K562 (cell line): Measurements from ENCODE around the gene SKAP1. TPM values are rescaled to one million over a fixed set of nuclear protein-coding genes. Genes with fewer than 3 reads are reported as not detected.

Experiments used
- ATF1 ChIP-seq, 2 experiments: fragments of 450-650 bp in 1 of 2; IDR thresholded peaks; 2 replicates each; pipeline ENCODE4 v1.6.1; 2016; ENCODE audit warnings: missing compliant biosample characterization in 1 of 2, missing genetic modification characterization in 1 of 2
- BHLHE40 ChIP-seq: IDR thresholded peaks from 2 replicates; pipeline ENCODE4 v1.6.1; 2011; ENCODE audit warnings: low read length, improper control_type of control experiment
- BRF2 ChIP-seq: IDR thresholded peaks from 3 replicates; pipeline ENCODE4 v1.6.1; 2011; ENCODE audit warnings: borderline replicate concordance, mild to moderate bottlenecking; ENCODE audit not compliant: insufficient read length, insufficient read depth
- C11orf30 ChIP-seq: fragments of 450-650 bp; IDR thresholded peaks from 2 replicates; pipeline ENCODE4 v1.6.1; 2016; ENCODE audit warnings: low read depth, mild to moderate bottlenecking
- CBFA2T3 ChIP-seq: fragments of 450-650 bp; IDR thresholded peaks from 2 replicates; pipeline ENCODE4 v1.6.1; 2017
- CBFB ChIP-seq: sonication (generic); formaldehyde crosslinking; IDR thresholded peaks from 2 replicates; pipeline ENCODE4 v1.4.0; 2020; ENCODE audit warnings: mild to moderate bottlenecking, missing genetic modification reagents
- FOSL1 ChIP-seq: fragments of 200-800 bp; sonication (Bioruptor generic); conservative IDR thresholded peaks from 2 replicates; pipeline ENCODE4 v1.6.1; 2016; ENCODE audit warnings: missing genetic modification characterization, missing compliant biosample characterization
- GATAD2A ChIP-seq: fragments of 450-650 bp; IDR thresholded peaks from 2 replicates; pipeline ENCODE4 v1.6.1; 2017
- HBP1 ChIP-seq: fragments of 450-650 bp; formaldehyde crosslinking; IDR thresholded peaks from 2 replicates; pipeline ENCODE4 v1.4.0; 2022; ENCODE audit warnings: missing genetic modification characterization
- KLF6 ChIP-seq: fragments of 250-450 bp; sonication (Bioruptor Pico); IDR thresholded peaks from 2 replicates; pipeline ENCODE4 v1.4.0; 2020; ENCODE audit warnings: mild to moderate bottlenecking, moderate library complexity, borderline replicate concordance
- L3MBTL2 ChIP-seq: fragments of 450-650 bp; IDR thresholded peaks from 2 replicates; pipeline ENCODE4 v1.6.1; 2016; ENCODE audit warnings: mild to moderate bottlenecking, moderate library complexity
- NFE2 ChIP-seq: IDR thresholded peaks from 2 replicates; pipeline ENCODE4 v1.6.1; 2014; ENCODE audit warnings: antibody characterized with exemption, low read depth
- OTX1 ChIP-seq: fragments of 450-650 bp; formaldehyde crosslinking; IDR thresholded peaks from 2 replicates; pipeline ENCODE4 v1.4.0; 2022; ENCODE audit warnings: mild to moderate bottlenecking
- SMARCA4 ChIP-seq: fragments of 450-650 bp; IDR thresholded peaks from 2 replicates; pipeline ENCODE4 v1.6.1; 2016
- ZFX ChIP-seq: sonication (generic); formaldehyde crosslinking; IDR thresholded peaks from 2 replicates; pipeline ENCODE4 v1.8.0; 2022; ENCODE audit warnings: mild to moderate bottlenecking, missing genetic modification reagents, moderate library complexity
- ZKSCAN8 ChIP-seq: fragments of 200-800 bp; sonication (Bioruptor generic); IDR thresholded peaks from 2 replicates; pipeline ENCODE4 v1.6.1; 2016; ENCODE audit warnings: missing genetic modification characterization, missing compliant biosample characterization
- ZNF584 ChIP-seq: fragments of 200-800 bp; sonication (Bioruptor generic); IDR thresholded peaks from 2 replicates; pipeline ENCODE4 v1.6.1; 2016; ENCODE audit warnings: low read depth, mild to moderate bottlenecking, missing genetic modification characterization, missing compliant biosample characterization
- ZNF668 ChIP-seq: fragments of 250-450 bp; sonication (Bioruptor Pico); IDR thresholded peaks from 2 replicates; pipeline ENCODE4 v1.8.0; 2022; ENCODE audit warnings: mild to moderate bottlenecking, inconsistent platforms
- polyA plus RNA-seq, 8 experiments: library from polyadenylated mRNA; depleted of rRNA in 4 of 8; stranded (reverse) in 5 of 8; unstranded in 3 of 8; fragments of >200 nt; fragmentation: Nextera tagmentation in 2 of 8; fragmentation: Illumina TruSeq in 1 of 8; extraction: Ambion mirVana in 2 of 8; extraction: Trizol in 1 of 8; gene quantifications; 2 replicates each; pipeline versions ENCODE4 v1.2.1 to v1.2.3, GENCODE V29; 2011 to 2014; ENCODE audit warnings: inconsistent platforms in 1 of 8, missing spikeins in 1 of 8
- total RNA-seq, 7 experiments: library from RNA; depleted of rRNA in 6 of 7; stranded (reverse); fragments of >200 nt in 6 of 7; fragmentation: Illumina TruSeq in 2 of 7; extraction: Trizol in 2 of 7; gene quantifications; 2 replicates each; pipeline versions ENCODE4 v1.2.1 to v1.2.3, GENCODE V29; 2011 to 2021; ENCODE audit warnings: low replicate concordance in 1 of 7
- TF ChIP-seq, protein P1 (sequence below): fragments of 450-650 bp; IDR thresholded peaks from 2 replicates; pipeline ENCODE4 v1.7.0; 2016; ENCODE audit warnings: borderline replicate concordance
- TF ChIP-seq, protein P2 (sequence below), 2 experiments: IDR thresholded peaks in 1 of 2; conservative IDR thresholded peaks in 1 of 2; 2 replicates each; pipeline ENCODE4 v1.6.1; 2016; ENCODE audit warnings: low read depth in 2 of 2, mild to moderate bottlenecking in 1 of 2, missing compliant biosample characterization in 1 of 2, missing genetic modification characterization in 1 of 2, moderate library complexity in 1 of 2
- TF ChIP-seq, protein P3 (sequence below): sonication (generic); IDR thresholded peaks from 2 replicates; pipeline ENCODE4 v1.6.1; 2016

SKAP1 gene
- total and polyA plus RNA-seq, 9 of the 15 experiments (the other 6 are each of a cell fraction or from before 2014, with no cell fraction given): 0.06 to 0.80 (median 0.10) TPM; not detected in 4

DNA sequence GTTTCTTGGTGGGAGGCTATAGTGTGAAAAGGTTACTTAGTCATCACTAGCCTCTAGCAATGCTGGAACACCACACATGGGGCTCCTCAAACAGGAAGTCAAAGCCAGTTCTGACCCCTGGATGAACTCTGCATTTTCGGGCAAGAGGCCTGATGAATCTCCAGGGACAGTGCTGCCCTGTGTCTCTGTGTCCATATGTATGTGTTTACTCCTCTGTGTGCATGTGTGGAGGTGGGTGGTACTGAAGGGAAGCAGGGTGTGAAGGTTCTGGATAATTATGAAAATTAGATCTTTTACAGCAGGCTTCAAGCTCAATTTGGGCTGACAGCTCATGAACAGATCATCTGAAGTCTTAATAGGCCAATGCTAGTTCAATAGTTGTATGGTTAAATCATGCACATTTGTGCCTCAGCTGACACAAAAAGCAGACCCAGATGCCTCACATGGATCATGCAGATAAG, 188.9 kb downstream of the SKAP1 start (continued):
- peak; percentile 60; the same call in 1 of the 2 replicates for TF ChIP-seq FOSL1 (tag)
- peak; percentile 34 for TF ChIP-seq CBFA2T3
- peak; percentile 52; the same call in 1 of the 2 replicates for TF ChIP-seq GATAD2A
- 0 out of 2 replicates have a peak, but pooled peaks have one; percentile 55 for TF ChIP-seq HBP1 (CRISPR knock-in tag)
- TF ChIP-seq C11orf30: 0 out of 2 replicates have a peak, but pooled peaks have one; percentile 14
- TF ChIP-seq OTX1 (CRISPR knock-in tag): 0 out of 2 replicates have a peak, but pooled peaks have one; percentile 56
- no peak for TF ChIP-seq BHLHE40
- TF ChIP-seq ZKSCAN8 (CRISPR knock-in tag): peak; percentile 66; the same call in 1 of the 2 replicates
- TF ChIP-seq BRF2: no peak
- TF ChIP-seq, protein P1, sequence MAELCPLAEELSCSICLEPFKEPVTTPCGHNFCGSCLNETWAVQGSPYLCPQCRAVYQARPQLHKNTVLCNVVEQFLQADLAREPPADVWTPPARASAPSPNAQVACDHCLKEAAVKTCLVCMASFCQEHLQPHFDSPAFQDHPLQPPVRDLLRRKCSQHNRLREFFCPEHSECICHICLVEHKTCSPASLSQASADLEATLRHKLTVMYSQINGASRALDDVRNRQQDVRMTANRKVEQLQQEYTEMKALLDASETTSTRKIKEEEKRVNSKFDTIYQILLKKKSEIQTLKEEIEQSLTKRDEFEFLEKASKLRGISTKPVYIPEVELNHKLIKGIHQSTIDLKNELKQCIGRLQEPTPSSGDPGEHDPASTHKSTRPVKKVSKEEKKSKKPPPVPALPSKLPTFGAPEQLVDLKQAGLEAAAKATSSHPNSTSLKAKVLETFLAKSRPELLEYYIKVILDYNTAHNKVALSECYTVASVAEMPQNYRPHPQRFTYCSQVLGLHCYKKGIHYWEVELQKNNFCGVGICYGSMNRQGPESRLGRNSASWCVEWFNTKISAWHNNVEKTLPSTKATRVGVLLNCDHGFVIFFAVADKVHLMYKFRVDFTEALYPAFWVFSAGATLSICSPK: no peak
- TF ChIP-seq, protein P2, sequence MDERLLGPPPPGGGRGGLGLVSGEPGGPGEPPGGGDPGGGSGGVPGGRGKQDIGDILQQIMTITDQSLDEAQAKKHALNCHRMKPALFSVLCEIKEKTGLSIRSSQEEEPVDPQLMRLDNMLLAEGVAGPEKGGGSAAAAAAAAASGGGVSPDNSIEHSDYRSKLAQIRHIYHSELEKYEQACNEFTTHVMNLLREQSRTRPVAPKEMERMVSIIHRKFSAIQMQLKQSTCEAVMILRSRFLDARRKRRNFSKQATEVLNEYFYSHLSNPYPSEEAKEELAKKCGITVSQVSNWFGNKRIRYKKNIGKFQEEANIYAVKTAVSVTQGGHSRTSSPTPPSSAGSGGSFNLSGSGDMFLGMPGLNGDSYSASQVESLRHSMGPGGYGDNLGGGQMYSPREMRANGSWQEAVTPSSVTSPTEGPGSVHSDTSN (CRISPR knock-in tag; IDR thresholded peaks at IDR 0.05; ENCODE audit: low read depth): no peak
- TF ChIP-seq, protein P2 (tag; conservative IDR thresholded peaks at IDR 0.05; ENCODE audit: low read depth): 0 out of 2 replicates have a peak, but pooled peaks have one; percentile 11
- no peak for TF ChIP-seq ZNF668 (CRISPR knock-in tag)
- TF ChIP-seq, protein P3, sequence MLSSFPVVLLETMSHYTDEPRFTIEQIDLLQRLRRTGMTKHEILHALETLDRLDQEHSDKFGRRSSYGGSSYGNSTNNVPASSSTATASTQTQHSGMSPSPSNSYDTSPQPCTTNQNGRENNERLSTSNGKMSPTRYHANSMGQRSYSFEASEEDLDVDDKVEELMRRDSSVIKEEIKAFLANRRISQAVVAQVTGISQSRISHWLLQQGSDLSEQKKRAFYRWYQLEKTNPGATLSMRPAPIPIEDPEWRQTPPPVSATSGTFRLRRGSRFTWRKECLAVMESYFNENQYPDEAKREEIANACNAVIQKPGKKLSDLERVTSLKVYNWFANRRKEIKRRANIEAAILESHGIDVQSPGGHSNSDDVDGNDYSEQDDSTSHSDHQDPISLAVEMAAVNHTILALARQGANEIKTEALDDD: peak; percentile 79
- peak; percentile 86 for TF ChIP-seq ZNF584
- TF ChIP-seq ZFX (CRISPR knock-in tag): peak; percentile 42
- peak; percentile 65 for TF ChIP-seq L3MBTL2
- no peak for TF ChIP-seq CBFB
- no peak for TF ChIP-seq ATF1 (CRISPR knock-in tag; IDR thresholded peaks at IDR 0.05)
- peak; percentile 40; the same call in 1 of the 2 replicates for TF ChIP-seq ATF1 (tag; IDR thresholded peaks at IDR 0.05)
- TF ChIP-seq KLF6 (CRISPR knock-in tag): peak; percentile 63; the same call in 1 of the 2 replicates
- TF ChIP-seq NFE2: peak; percentile 67
- TF ChIP-seq SMARCA4: 0 out of 2 replicates have a peak, but pooled peaks have one; percentile 36
